Dermis microvascular lymphatic vessel endothelial cell (primary cell): ENCODE measurements around the gene PSMA7. TPM values are rescaled to one million over a fixed set of nuclear protein-coding genes. Genes with fewer than 3 reads are reported as not detected.
A peak's percentile ranks its signal among the peaks of the same experiment; 100 is the strongest.

Experiments used
- DNase-seq, 2 donors: peaks; one replicate each; pipeline versions ENCODE4 v3.0.0 to v3.0.0-alpha.2; 2010; ENCODE audit warnings: low read depth in 2 of 2
- total RNA-seq: library from RNA; depleted of rRNA; stranded (reverse); fragments of >200 nt; gene quantifications from 2 replicates; pipeline ENCODE4 v1.2.1, GENCODE V29; 2014

PSMA7 gene
- total RNA-seq, 1 donor from 2014 or later: 337 TPM

- DNase-seq: no peak
These were observed 5.6 kb downstream of the PSMA7 start for GRCh38 chr20:62137478-62138203.

GRCh38 chr20:62137092-62137384, 6.2 kb downstream of the PSMA7 start:
- no peak for DNase-seq

- DNase-seq: peak in 1 of 2 donors; percentile 76
These were observed 6.7 kb downstream of the PSMA7 start for GRCh38 chr20:62136283-62137091.

GRCh38 chr20:62135573-62136266, 7.5 kb downstream of the PSMA7 start:
- no peak for DNase-seq

GRCh38 chr20:62134735-62135231, 8.4 kb downstream of the PSMA7 start:
- peak; percentile 48 to 66 for DNase-seq

- no peak for DNase-seq
These were observed 9.3 kb downstream of the PSMA7 start for GRCh38 chr20:62133864-62134263.

- no peak for DNase-seq
These were observed 9.9 kb downstream of the PSMA7 start for GRCh38 chr20:62133051-62133845.

GRCh38 chr20:62132421-62132820, 10.8 kb downstream of the PSMA7 start:
- DNase-seq: no peak

GRCh38 chr20:62131560-62132320, 11.5 kb downstream of the PSMA7 start:
- no peak for DNase-seq

GRCh38 chr20:62129731-62130531, 13.3 kb downstream of the PSMA7 start:
- DNase-seq: no peak

GRCh38 chr20:62128502-62128901, 14.7 kb downstream of the PSMA7 start:
- no peak for DNase-seq

GRCh38 chr20:62127799-62128198, 15.4 kb downstream of the PSMA7 start:
- no peak for DNase-seq

- DNase-seq: no peak
These were observed 17.1 kb downstream of the PSMA7 start for GRCh38 chr20:62126141-62126540.

GRCh38 chr20:62123450-62124118, 19.6 kb downstream of the PSMA7 start:
- no peak for DNase-seq

- DNase-seq: peak in 1 of 2 donors; percentile 38
These were observed 20.3 kb downstream of the PSMA7 start for GRCh38 chr20:62122654-62123449.

GRCh38 chr20:62121776-62122653, 21.2 kb downstream of the PSMA7 start, which contains the start of gene LSM14B:
TSS of gene LSM14B (plus strand) at chr20:62122475. CDS start at chr20:62122667, 192 bp downstream.
- DNase-seq: peak; percentile 83 to 97
